Measurements from ENCODE around the gene TTC9. TPM values are rescaled to one million over a fixed set of nuclear protein-coding genes. Genes with fewer than 3 reads are reported as not detected.

Gene TTC9
- total and polyA plus RNA-seq, 10 of the 15 experiments (the other 5 are each of a cell fraction or from before 2014, with no cell fraction given), result 0.87 to 15.8 (median 7.8) TPM

DNA sequence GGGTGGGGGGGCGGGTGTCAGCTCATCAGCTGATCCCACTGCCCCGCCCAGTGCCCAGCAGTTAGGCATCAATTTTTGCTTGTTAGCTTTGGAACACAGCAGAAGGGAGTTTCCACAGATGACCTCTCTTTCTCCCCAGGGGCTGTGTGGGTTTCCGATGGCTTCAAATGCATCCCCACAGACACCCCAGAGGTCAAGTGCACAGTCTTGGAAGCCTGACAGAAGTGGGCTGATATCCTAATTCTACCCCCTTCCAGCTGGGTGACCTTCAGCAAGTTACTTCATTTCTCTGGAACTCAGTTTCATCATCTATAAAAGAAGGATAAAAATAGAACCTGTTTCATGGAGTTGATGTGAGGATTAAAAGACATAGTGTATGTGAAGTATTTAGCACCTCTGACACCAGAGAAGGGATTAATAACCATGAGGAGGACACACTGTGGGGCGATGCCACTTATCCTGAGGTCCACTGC lies 22.0 kb downstream of the TTC9 start (continued):
- TF ChIP-seq, protein P1, sequence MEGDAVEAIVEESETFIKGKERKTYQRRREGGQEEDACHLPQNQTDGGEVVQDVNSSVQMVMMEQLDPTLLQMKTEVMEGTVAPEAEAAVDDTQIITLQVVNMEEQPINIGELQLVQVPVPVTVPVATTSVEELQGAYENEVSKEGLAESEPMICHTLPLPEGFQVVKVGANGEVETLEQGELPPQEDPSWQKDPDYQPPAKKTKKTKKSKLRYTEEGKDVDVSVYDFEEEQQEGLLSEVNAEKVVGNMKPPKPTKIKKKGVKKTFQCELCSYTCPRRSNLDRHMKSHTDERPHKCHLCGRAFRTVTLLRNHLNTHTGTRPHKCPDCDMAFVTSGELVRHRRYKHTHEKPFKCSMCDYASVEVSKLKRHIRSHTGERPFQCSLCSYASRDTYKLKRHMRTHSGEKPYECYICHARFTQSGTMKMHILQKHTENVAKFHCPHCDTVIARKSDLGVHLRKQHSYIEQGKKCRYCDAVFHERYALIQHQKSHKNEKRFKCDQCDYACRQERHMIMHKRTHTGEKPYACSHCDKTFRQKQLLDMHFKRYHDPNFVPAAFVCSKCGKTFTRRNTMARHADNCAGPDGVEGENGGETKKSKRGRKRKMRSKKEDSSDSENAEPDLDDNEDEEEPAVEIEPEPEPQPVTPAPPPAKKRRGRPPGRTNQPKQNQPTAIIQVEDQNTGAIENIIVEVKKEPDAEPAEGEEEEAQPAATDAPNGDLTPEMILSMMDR (IDR thresholded peaks at IDR 0.05 in 2 of 3, conservative IDR thresholded peaks at IDR 0.05 in 1 of 3; ENCODE audit: control insufficient read depth in 2 of 3, extremely low read depth in 1 of 3, insufficient read depth in 1 of 3, low read depth in 3 of 3, low read length in 3 of 3), result no peak

DNA sequence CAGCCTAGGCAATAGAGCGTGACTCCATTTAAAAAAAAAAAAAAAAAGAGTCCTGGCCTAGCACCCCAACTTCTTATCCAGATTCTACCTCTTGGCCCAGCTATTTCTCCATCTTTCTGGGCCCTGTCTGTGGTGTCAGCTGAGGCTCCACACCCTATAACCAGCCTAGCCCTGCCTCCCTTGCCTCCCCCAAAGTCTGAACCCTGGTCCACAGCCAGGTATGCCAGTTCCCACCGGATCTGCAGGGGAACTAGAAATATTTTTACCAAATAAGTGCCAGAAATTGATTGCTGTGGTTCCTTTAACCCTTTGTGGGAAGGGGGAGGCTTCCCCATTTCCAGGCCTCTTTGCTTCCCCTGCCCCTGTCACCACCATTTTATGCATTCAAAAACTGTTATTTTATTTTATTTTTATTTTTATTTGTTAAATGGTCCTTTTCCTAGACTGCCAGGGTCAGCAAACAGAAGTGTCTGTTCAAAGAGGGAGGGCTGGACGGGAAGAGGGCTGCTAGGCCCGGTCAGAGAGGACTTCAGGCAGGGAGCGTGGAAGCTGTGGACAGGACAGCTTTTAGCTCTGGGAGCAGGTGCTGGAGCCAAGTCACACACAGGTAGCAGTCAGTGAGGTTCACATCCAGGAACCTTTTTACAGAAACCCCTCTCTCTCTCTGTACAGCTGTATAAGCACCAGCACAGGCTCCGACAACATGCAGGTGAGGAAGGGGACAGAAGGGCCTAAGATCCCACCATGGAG lies 23.2 kb downstream of the TTC9 start:
- Histone ChIP-seq H3K36me3 (ENCODE audit: control insufficient read depth in 2 of 2, insufficient read depth in 2 of 2, low read length in 1 of 2) (peaks cover 2 to 16% of the 10 kb centered on the region in 2 experiments; a peak in 3 of 4 replicates), H3K4me1 (ENCODE audit: control insufficient read depth, insufficient read depth, low read length) (peaks cover 92% of the 10 kb centered on the region), H3K4me3 (peak overlapping the region; percentile 31; the same call in 1 of the 2 replicates), H3K4me2 (ENCODE audit: control insufficient read depth, insufficient read depth) (peak overlapping the region; percentile 96), H4K20me1 (ENCODE audit: control insufficient read depth, insufficient read depth) (no peaks in the 10 kb centered on the region), H3K9me3 (replicated peaks; ENCODE audit: control insufficient read depth, insufficient read depth, low read length) (no peaks in the 10 kb centered on the region; the same call in 2 of the 3 replicates), H3K27ac (ENCODE audit: control insufficient read depth, insufficient read depth) (peak overlapping the region; percentile 89), H3K9ac (ENCODE audit: control insufficient read depth, insufficient read depth, low read length) (peak overlapping the region; percentile 77), H3K27me3 (replicated peaks in 1 of 2; ENCODE audit: control insufficient read depth in 2 of 2, insufficient read depth in 2 of 2, low read length in 1 of 2) (no peaks in the 10 kb centered on the region), H3K79me2 (ENCODE audit: control insufficient read depth, insufficient read depth, low read length) (peaks cover 69% of the 10 kb centered on the region), H2AFZ (ENCODE audit: control insufficient read depth, low read depth, low read length) (peak overlapping the region; percentile 64)
- ChIA-PET CTCF (interaction anchor here (0.6 to 5.6 kb wide), 7 partner anchors 9 to 1803 kb away, joined by 3 to 66 read pairs (median 6); partner anchors contain the start of gene PCNX1), RAD21 (ENCODE audit: unreplicated experiment) (interaction anchor here (0.6 to 8.2 kb wide), 8 partner anchors 9 to 144 kb away, joined by 3 to 149 read pairs (median 17); partner anchors contain the start of genes MAP3K9 and TTC9), POLR2A (interaction anchor here (0.6 to 7.1 kb wide), 10 partner anchors 8 to 144 kb away, joined by 3 to 95 read pairs (median 8); partner anchors contain the start of gene TTC9), SMC1A (ENCODE audit: uncharacterized antibody, unreplicated experiment) (interaction anchor here (1.2 to 18.1 kb wide), 6 partner anchors 9 to 45 kb away, joined by 3 to 254 read pairs (median 65); partner anchors contain the start of gene TTC9)
- intact Hi-C loops (cut with micrococcal nuclease; ENCODE audit: unreplicated experiment), result loop anchor here (1.0 to 5.0 kb wide), 4 partner anchors 22 to 222 kb away; partner anchors contain the start of gene MAP3K9
- FAIRE-seq, result no peak
- DNase-seq (ENCODE audit: low read depth, low spot score), result no peak
- ATAC-seq, result peak; percentile 11
- BruUV-seq (replicated peaks), result TSS peak; percentile 77
- WGBS (ENCODE audit: insufficient coverage, insufficient replicate concordance, low lambda C conversion rate, missing lambda C conversion rate), result 15% methylated on average over 5 of the region's 6 CpGs
- in situ Hi-C loops (cut with MboI), result no loop called here
- TF ChIP-seq SIX5 (IDR thresholded peaks at IDR 0.05; ENCODE audit: low read depth, low read length, severe bottlenecking) (no peak), HDGF (IDR thresholded peaks at IDR 0.05) (no peak; the same call in none of the 2 replicates), RBBP5 (conservative IDR thresholded peaks at IDR 0.05) (no peak), PAX5 (IDR thresholded peaks at IDR 0.05; ENCODE audit: borderline replicate concordance, low read depth, low read length) (peak; percentile 59; the same call in 1 of the 2 replicates), MEF2B (IDR thresholded peaks at IDR 0.05; ENCODE audit: partially characterized antibody, poor library complexity, severe bottlenecking) (no peak), SMAD5 (IDR thresholded peaks at IDR 0.05; ENCODE audit: low read depth) (no peak), IKZF1 (conservative IDR thresholded peaks at IDR 0.05) (0 out of 2 replicates have a peak, but pooled peaks have one; percentile 47), TCF3 (IDR thresholded peaks at IDR 0.05; ENCODE audit: borderline replicate concordance, insufficient read depth, low read depth, low read length) (0 out of 2 replicates have a peak, but pooled peaks have one; percentile 40), NR2F1 (conservative IDR thresholded peaks at IDR 0.05) (no peak)
- TF ChIP-seq, protein P2, sequence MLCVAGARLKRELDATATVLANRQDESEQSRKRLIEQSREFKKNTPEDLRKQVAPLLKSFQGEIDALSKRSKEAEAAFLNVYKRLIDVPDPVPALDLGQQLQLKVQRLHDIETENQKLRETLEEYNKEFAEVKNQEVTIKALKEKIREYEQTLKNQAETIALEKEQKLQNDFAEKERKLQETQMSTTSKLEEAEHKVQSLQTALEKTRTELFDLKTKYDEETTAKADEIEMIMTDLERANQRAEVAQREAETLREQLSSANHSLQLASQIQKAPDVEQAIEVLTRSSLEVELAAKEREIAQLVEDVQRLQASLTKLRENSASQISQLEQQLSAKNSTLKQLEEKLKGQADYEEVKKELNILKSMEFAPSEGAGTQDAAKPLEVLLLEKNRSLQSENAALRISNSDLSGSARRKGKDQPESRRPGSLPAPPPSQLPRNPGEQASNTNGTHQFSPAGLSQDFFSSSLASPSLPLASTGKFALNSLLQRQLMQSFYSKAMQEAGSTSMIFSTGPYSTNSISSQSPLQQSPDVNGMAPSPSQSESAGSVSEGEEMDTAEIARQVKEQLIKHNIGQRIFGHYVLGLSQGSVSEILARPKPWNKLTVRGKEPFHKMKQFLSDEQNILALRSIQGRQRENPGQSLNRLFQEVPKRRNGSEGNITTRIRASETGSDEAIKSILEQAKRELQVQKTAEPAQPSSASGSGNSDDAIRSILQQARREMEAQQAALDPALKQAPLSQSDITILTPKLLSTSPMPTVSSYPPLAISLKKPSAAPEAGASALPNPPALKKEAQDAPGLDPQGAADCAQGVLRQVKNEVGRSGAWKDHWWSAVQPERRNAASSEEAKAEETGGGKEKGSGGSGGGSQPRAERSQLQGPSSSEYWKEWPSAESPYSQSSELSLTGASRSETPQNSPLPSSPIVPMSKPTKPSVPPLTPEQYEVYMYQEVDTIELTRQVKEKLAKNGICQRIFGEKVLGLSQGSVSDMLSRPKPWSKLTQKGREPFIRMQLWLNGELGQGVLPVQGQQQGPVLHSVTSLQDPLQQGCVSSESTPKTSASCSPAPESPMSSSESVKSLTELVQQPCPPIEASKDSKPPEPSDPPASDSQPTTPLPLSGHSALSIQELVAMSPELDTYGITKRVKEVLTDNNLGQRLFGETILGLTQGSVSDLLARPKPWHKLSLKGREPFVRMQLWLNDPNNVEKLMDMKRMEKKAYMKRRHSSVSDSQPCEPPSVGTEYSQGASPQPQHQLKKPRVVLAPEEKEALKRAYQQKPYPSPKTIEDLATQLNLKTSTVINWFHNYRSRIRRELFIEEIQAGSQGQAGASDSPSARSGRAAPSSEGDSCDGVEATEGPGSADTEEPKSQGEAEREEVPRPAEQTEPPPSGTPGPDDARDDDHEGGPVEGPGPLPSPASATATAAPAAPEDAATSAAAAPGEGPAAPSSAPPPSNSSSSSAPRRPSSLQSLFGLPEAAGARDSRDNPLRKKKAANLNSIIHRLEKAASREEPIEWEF (IDR thresholded peaks at IDR 0.05; ENCODE audit: insufficient replicate concordance, low read depth, low read length), result no peak

Measured in GM12878 (cell line).